SK-N-SH treated with all-trans-retinoic acid at 6 μM for 48 hours (cell line): ENCODE data around the gene ATOH7.

ENCODE experiments used
- ATAC-seq: fragments of 200-7000 bp; cut with Tn5 transposase; 3 replicates; pipeline ENCODE4 v1.9.1; 2020; ENCODE audit warnings: mild to moderate bottlenecking, moderate library complexity
- BACH2 ChIP-seq: fragments of 250-450 bp; sonication (Bioruptor Pico); IDR thresholded peaks from 2 replicates; pipeline ENCODE4 v1.9.0; 2021; ENCODE audit warnings: mild to moderate bottlenecking, borderline replicate concordance
- CSDC2 ChIP-seq: fragments of 250-450 bp; sonication (Bioruptor Pico); IDR thresholded peaks from 2 replicates; pipeline ENCODE4 v1.5.0; 2020; ENCODE audit warnings: mild to moderate bottlenecking, moderate library complexity
- CSRNP3 ChIP-seq: fragments of 250-450 bp; sonication (Bioruptor Pico); IDR thresholded peaks from 2 replicates; pipeline ENCODE4 v1.5.1; 2021; ENCODE audit warnings: mild to moderate bottlenecking, moderate library complexity
- ISL1 ChIP-seq: fragments of 250-450 bp; sonication (Bioruptor Pico); IDR thresholded peaks from 2 replicates; pipeline ENCODE4 v2.1.2; 2022; ENCODE audit warnings: mild to moderate bottlenecking, moderate library complexity
- OSR1 ChIP-seq: fragments of 250-450 bp; sonication (Bioruptor Pico); IDR thresholded peaks from 2 replicates; pipeline ENCODE4 v1.8.0; 2022; ENCODE audit warnings: moderate library complexity, mild to moderate bottlenecking, inconsistent platforms
- POU6F1 ChIP-seq: fragments of 250-450 bp; sonication (Bioruptor Pico); IDR thresholded peaks from 2 replicates; pipeline ENCODE4 v1.8.0; 2021; ENCODE audit warnings: low read depth, mild to moderate bottlenecking, moderate library complexity, borderline replicate concordance
- RARB ChIP-seq: fragments of 250-450 bp; sonication (Bioruptor Pico); IDR thresholded peaks from 2 replicates; pipeline ENCODE4 v1.8.0; 2021; ENCODE audit warnings: mild to moderate bottlenecking, moderate library complexity
- SNAI2 ChIP-seq: fragments of 250-450 bp; sonication (Bioruptor Pico); IDR thresholded peaks from 2 replicates; pipeline ENCODE4 v1.5.0; 2020; ENCODE audit warnings: mild to moderate bottlenecking, moderate library complexity
- TCF4 ChIP-seq: fragments of 250-450 bp; sonication (Bioruptor Pico); IDR thresholded peaks from 2 replicates; pipeline ENCODE4 v1.8.0; 2021; ENCODE audit warnings: mild to moderate bottlenecking, moderate library complexity, borderline replicate concordance
- ZC3H10 ChIP-seq: fragments of 250-450 bp; sonication (Bioruptor Pico); IDR thresholded peaks from 2 replicates; pipeline ENCODE4 v1.5.1; 2021; ENCODE audit warnings: mild to moderate bottlenecking, moderate library complexity
- ZFP3 ChIP-seq: fragments of 250-450 bp; sonication (Bioruptor Pico); IDR thresholded peaks from 2 replicates; pipeline ENCODE4 v1.5.0; 2020; ENCODE audit warnings: mild to moderate bottlenecking, moderate library complexity
- ZFP30 ChIP-seq: fragments of 450-650 bp; formaldehyde crosslinking; IDR thresholded peaks from 2 replicates; pipeline ENCODE4 v1.5.0; 2022; ENCODE audit warnings: mild to moderate bottlenecking, moderate library complexity
- ZNF70 ChIP-seq: fragments of 450-650 bp; formaldehyde crosslinking; IDR thresholded peaks from 2 replicates; pipeline ENCODE4 v1.5.0; 2020; ENCODE audit warnings: mild to moderate bottlenecking, moderate library complexity
- ZNF8 ChIP-seq: fragments of 450-650 bp; formaldehyde crosslinking; IDR thresholded peaks from 2 replicates; pipeline ENCODE4 v1.5.0; 2020; ENCODE audit warnings: mild to moderate bottlenecking, moderate library complexity
- TF ChIP-seq, protein P1 (sequence below): fragments of 250-450 bp; sonication (Bioruptor Pico); IDR thresholded peaks from 2 replicates; pipeline ENCODE4 v1.5.0; 2020; ENCODE audit warnings: mild to moderate bottlenecking, moderate library complexity
- TF ChIP-seq, protein P2 (sequence below): fragments of 250-450 bp; sonication (Bioruptor Pico); IDR thresholded peaks from 2 replicates; pipeline ENCODE4 v1.5.1; 2020; ENCODE audit warnings: low read depth, mild to moderate bottlenecking, moderate library complexity
- TF ChIP-seq, protein P3 (sequence below): fragments of 250-450 bp; sonication (Bioruptor Pico); IDR thresholded peaks from 2 replicates; pipeline ENCODE4 v1.8.0; 2020; ENCODE audit warnings: mild to moderate bottlenecking, moderate library complexity, borderline replicate concordance

The ATOH7 gene

DNA sequence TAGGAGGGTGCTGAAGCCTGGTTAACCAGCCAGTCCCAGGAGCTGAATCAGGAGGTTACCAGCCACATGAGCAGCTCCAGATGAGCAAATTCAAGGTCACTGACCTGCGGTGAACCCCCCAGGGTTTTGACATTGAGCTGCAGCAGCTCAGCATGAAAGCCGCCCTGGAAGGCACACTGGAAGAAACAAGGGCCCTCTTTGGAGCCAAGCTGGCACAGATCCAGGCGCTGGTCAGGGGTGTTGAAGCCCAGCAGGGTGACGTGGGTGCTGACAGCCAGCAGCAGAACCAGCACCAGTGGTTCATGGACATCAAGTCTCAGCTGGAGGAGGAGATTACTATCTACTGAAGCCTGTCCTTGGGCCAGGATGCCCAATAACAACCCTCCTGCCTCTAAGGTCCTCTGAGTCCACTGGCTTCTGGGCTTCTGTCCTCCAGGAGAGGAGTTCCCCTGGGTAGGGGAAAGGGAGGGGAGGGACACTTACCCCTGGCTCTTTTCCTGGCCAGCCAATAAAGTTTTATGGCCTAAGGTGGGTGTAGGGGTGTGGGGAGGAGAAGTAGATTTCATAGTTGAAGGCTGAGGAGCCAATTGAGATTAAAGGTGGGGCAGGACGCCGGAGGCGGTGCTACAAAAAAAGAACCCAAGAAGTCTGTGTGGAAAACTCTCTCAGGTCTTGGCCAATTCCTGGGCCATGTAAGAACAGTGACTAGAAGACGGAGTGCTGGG is 29.4 kb upstream of the ATOH7 start (continued):
- TF ChIP-seq CSRNP3 (CRISPR knock-in tag) (no peak), TCF4 (CRISPR knock-in tag) (no peak), ZNF70 (CRISPR knock-in tag) (no peak)
- TF ChIP-seq, protein P1, sequence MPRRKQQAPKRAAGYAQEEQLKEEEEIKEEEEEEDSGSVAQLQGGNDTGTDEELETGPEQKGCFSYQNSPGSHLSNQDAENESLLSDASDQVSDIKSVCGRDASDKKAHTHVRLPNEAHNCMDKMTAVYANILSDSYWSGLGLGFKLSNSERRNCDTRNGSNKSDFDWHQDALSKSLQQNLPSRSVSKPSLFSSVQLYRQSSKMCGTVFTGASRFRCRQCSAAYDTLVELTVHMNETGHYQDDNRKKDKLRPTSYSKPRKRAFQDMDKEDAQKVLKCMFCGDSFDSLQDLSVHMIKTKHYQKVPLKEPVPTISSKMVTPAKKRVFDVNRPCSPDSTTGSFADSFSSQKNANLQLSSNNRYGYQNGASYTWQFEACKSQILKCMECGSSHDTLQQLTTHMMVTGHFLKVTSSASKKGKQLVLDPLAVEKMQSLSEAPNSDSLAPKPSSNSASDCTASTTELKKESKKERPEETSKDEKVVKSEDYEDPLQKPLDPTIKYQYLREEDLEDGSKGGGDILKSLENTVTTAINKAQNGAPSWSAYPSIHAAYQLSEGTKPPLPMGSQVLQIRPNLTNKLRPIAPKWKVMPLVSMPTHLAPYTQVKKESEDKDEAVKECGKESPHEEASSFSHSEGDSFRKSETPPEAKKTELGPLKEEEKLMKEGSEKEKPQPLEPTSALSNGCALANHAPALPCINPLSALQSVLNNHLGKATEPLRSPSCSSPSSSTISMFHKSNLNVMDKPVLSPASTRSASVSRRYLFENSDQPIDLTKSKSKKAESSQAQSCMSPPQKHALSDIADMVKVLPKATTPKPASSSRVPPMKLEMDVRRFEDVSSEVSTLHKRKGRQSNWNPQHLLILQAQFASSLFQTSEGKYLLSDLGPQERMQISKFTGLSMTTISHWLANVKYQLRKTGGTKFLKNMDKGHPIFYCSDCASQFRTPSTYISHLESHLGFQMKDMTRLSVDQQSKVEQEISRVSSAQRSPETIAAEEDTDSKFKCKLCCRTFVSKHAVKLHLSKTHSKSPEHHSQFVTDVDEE (CRISPR knock-in tag): no peak
- TF ChIP-seq, all 23 proteins: peak for 0

- no peak for TF ChIP-seq OSR1 (CRISPR knock-in tag)
- TF ChIP-seq, all 23 proteins: peak for 0
- ATAC-seq: no peak
These were observed 21.4 kb upstream of the ATOH7 start for GRCh38 chr10:68253346-68253745.

DNA sequence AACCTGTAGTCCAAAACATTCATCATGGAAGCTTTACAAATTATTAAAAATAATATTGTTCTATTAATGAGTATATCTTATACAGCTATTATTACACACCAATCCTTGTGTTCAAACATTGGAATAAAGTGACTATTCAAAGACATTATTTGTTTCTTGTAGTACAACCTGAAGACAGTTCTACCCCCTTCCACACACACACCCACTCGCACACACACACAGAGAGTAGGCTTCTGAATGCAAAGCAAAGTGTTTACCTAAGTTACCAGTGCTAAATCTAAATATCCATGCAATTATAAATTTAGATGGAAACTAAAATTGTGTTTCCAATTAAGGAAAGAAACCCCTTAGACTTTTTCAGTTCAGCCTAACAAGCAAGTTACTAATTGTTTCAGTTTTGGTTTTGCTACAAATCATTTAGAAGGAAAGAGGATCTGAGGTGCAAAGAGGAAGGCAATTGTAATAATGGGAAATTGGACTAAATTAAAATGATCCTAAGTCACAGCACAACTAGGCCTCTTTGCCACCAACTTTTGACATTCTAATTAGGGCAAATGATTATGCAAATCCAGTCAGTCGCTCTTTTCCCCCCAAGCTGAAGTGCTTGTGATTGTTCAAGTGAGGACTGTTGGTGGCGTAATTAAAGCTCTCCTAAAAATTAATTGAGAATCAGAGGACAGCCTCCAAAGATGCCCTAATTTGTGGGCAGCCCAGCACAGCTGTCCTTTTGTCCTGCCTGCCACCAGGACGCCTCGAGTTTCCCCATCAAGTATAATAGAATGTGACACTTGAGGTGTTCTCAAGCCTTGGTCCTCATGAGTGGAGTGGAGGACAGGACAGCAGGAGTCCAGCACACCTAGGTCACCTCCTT is 19.9 kb upstream of the ATOH7 start:
- TF ChIP-seq, protein P2, sequence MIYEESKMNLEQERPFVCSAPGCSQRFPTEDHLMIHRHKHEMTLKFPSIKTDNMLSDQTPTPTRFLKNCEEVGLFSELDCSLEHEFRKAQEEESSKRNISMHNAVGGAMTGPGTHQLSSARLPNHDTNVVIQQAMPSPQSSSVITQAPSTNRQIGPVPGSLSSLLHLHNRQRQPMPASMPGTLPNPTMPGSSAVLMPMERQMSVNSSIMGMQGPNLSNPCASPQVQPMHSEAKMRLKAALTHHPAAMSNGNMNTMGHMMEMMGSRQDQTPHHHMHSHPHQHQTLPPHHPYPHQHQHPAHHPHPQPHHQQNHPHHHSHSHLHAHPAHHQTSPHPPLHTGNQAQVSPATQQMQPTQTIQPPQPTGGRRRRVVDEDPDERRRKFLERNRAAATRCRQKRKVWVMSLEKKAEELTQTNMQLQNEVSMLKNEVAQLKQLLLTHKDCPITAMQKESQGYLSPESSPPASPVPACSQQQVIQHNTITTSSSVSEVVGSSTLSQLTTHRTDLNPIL (CRISPR knock-in tag): no peak
- no peak for TF ChIP-seq CSDC2 (CRISPR knock-in tag)
- no peak for TF ChIP-seq ZC3H10 (CRISPR knock-in tag)
- TF ChIP-seq ZFP3 (CRISPR knock-in tag): no peak
- no peak for TF ChIP-seq BACH2 (CRISPR knock-in tag)
- no peak for TF ChIP-seq ISL1 (CRISPR knock-in tag)
- no peak for TF ChIP-seq ZNF8 (CRISPR knock-in tag)
- TF ChIP-seq SNAI2 (CRISPR knock-in tag): no peak
- no peak for ATAC-seq

GRCh38 chr10:68251151-68251550 is 19.2 kb upstream of the ATOH7 start:
- TF ChIP-seq ZFP30 (CRISPR knock-in tag) (no peak), POU6F1 (CRISPR knock-in tag) (no peak), RARB (CRISPR knock-in tag) (no peak), ISL1 (CRISPR knock-in tag) (no peak), ZC3H10 (CRISPR knock-in tag) (no peak), CSRNP3 (CRISPR knock-in tag) (no peak)
- TF ChIP-seq, protein P3, sequence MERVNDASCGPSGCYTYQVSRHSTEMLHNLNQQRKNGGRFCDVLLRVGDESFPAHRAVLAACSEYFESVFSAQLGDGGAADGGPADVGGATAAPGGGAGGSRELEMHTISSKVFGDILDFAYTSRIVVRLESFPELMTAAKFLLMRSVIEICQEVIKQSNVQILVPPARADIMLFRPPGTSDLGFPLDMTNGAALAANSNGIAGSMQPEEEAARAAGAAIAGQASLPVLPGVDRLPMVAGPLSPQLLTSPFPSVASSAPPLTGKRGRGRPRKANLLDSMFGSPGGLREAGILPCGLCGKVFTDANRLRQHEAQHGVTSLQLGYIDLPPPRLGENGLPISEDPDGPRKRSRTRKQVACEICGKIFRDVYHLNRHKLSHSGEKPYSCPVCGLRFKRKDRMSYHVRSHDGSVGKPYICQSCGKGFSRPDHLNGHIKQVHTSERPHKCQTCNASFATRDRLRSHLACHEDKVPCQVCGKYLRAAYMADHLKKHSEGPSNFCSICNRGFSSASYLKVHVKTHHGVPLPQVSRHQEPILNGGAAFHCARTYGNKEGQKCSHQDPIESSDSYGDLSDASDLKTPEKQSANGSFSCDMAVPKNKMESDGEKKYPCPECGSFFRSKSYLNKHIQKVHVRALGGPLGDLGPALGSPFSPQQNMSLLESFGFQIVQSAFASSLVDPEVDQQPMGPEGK (CRISPR knock-in tag): no peak
- no peak for ATAC-seq
